HL-60 (cell line): ENCODE measurements around the gene MYF5.
A peak's percentile ranks its signal among the peaks of the same experiment; 100 is the strongest.

Experiments
- CTCF ChIP-seq: IDR thresholded peaks from one replicate; pipeline ENCODE4 v1.5.1; 2011; ENCODE audit warnings: low read length, control low read depth, inconsistent platforms; ENCODE audit not compliant: insufficient read depth
- SPI1 ChIP-seq: IDR thresholded peaks from 2 replicates; pipeline ENCODE4 v1.6.1; 2012; ENCODE audit warnings: low read depth, mild to moderate bottlenecking, borderline replicate concordance
- TF ChIP-seq, protein P1 (sequence below): IDR thresholded peaks from 2 replicates; pipeline ENCODE4 v1.6.1; 2012; ENCODE audit warnings: low read depth; ENCODE audit not compliant: insufficient replicate concordance

DNA sequence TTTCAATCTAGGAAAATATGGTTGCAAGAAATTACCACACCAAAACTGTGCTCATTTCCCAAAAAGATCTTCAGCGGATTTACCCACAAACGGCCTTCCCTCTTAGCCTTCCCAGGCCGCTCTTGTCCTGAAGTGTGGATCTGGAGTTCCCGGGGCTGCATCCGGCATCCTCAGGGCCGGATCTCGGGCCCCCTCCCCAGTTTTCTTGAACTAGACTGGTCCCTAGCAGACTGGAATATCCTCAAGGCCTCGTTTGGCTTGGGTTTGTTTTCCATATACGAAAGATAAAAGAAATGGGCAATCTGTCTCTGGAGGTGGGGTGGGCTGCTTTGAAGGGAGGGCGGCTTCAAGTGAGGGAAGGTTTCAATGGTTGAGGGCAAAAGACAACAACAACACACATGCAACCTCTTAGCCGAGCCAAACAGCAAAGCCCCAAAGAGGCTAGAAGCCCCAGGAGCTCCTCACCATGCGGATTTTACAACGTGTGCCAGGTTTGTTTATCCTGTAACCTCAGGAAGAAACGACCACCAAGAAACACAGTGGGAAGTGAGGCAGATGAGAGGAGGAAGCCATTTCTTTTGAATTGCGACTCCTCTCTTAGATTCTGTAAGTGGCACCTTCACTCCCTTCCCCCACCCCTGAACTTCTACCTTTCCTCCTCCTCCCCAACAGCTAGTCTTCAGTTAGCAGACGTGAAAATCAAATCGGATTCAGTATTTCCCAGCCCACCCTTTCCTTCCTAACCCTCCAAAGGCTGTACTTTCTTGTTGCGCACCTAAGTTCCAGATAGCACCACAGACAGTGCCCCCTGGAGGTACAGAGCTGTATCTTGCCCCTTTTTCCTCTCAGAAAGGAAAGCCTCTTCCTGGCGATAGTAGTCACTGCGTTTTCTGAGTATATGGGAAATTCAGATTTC is 6.6 kb upstream of the MYF5 start:
- TF ChIP-seq CTCF (peak; percentile 46), SPI1 (no peak)
- TF ChIP-seq, protein P1, sequence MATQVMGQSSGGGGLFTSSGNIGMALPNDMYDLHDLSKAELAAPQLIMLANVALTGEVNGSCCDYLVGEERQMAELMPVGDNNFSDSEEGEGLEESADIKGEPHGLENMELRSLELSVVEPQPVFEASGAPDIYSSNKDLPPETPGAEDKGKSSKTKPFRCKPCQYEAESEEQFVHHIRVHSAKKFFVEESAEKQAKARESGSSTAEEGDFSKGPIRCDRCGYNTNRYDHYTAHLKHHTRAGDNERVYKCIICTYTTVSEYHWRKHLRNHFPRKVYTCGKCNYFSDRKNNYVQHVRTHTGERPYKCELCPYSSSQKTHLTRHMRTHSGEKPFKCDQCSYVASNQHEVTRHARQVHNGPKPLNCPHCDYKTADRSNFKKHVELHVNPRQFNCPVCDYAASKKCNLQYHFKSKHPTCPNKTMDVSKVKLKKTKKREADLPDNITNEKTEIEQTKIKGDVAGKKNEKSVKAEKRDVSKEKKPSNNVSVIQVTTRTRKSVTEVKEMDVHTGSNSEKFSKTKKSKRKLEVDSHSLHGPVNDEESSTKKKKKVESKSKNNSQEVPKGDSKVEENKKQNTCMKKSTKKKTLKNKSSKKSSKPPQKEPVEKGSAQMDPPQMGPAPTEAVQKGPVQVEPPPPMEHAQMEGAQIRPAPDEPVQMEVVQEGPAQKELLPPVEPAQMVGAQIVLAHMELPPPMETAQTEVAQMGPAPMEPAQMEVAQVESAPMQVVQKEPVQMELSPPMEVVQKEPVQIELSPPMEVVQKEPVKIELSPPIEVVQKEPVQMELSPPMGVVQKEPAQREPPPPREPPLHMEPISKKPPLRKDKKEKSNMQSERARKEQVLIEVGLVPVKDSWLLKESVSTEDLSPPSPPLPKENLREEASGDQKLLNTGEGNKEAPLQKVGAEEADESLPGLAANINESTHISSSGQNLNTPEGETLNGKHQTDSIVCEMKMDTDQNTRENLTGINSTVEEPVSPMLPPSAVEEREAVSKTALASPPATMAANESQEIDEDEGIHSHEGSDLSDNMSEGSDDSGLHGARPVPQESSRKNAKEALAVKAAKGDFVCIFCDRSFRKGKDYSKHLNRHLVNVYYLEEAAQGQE, result no peak
